MM.1S (cell line): ENCODE results near the gene GADD45GIP1.
A peak's percentile ranks its signal among the peaks of the same experiment; 100 is the strongest.

Experiments used
- CTCF ChIP-seq: fragments of 300-600 bp; sonication (generic); IDR thresholded peaks from 2 replicates; pipeline ENCODE4 v1.5.1; 2016; ENCODE audit warnings: antibody characterized with exemption, low read length, mixed read lengths
- EZH2 ChIP-seq: fragments of 300-600 bp; sonication (generic); optimal IDR thresholded peaks from 2 replicates; pipeline ENCODE3; 2017; ENCODE audit warnings: low read depth, mild to moderate bottlenecking, antibody characterized with exemption, low read length, mixed read lengths

GRCh38 chr19:12938779-12939601, 18.0 kb downstream of the GADD45GIP1 start:
- TF ChIP-seq CTCF (peak; percentile 28), EZH2 (no peak)
